GM18526 (cell line): Measurements from ENCODE around the gene SEC16B.

Experiments used
- POLR2A ChIP-seq: IDR thresholded peaks from 3 replicates; pipeline ENCODE4 v1.6.1; 2011; ENCODE audit not compliant: insufficient read length; ENCODE audit errors: extremely low read depth

The SEC16B gene

DNA sequence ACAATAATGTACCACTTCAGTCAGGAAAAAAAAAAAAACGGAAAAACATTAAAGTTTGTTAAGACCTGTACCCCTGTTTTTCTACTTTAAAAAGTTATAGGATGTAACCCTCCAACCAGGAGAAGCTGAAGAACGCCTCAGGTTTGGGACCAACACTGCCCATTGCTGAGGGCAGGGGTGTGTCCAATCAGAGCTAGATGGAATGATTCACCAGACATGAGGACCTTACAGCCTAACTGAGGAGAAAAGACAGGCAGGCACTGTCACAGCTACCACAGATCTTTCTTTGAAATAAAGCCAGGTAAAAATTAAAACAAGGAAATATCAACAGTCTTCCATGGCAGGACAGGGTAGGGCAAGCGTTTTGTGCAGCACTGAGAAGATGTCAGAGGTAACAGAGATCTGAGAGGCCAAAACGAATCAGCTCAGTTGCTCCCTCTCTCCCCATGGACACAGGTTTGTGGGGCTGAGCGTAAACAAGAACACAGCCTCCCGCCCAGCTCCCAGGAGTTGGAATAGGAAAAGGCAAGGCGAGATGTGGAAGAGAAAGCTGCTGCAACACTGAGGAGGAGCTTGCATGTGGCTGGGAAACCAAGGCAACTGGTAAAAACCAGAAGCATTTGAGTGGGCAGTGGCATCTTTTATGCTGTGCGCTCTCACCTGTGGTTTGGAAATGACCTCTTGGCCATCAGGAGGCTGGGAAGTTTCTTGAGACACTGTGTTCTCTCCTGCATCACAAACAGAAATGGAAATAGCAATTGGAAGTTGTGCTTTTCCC, 34.0 kb downstream of the SEC16B start:
- no peak for TF ChIP-seq POLR2A

DNA sequence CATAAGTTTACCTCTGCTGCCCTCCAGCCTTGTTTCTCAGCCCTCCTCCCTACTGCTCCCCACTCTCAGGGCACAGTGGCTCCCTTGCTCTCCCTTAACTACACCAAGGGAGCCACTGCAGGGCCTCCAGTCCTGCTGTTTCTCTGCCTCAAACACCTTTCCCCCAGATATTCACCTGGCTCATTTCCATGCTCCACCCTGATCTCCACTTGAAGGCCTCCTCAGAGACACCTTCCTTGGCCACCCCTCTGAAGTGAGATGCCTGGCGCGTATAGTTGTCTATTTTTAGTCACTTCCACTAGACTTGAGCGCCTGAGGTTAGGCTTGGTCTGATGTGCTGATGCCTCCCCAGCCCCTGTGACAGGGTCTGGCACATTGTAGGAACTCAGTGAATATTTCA, 34.9 kb downstream of the SEC16B start:
- TF ChIP-seq POLR2A = no peak

DNA sequence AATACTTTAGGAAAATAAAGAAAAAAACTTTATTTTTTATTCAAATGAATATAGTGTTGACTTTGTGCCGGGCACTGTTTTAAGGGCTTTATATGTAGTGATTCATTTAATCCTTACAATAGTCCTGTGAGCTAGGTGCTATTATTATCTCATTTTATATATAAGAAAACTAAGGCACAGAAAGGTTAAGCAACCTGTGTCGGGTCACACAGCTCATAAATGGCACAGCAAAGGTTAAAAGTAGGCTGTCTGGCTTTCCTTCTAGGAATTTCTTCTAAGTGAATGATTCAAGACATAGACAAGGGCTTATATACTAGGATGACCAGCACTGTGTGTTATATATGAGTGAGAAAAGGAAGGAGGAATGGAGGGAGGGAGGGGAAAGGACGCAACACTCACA, 35.4 kb downstream of the SEC16B start:
- TF ChIP-seq POLR2A = no peak

DNA sequence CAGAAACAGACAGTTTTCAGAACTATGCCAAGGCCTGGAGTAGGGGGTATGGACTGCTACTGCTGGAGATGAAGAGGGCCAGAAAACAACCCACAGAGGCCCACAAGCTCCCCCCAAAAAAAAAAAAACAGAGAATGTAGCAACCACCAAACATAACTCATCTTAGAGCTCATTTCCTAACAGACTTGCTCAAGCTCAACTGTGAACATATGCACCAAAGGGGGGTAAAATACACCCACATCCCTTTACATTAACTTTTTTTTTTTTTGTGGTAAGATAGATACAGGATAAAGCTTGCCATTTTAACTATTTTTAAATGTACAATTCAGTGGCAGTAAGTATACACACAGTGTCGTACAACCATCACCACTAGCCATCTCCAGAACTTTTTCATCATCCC, 36.0 kb downstream of the SEC16B start:
- TF ChIP-seq POLR2A = no peak

DNA sequence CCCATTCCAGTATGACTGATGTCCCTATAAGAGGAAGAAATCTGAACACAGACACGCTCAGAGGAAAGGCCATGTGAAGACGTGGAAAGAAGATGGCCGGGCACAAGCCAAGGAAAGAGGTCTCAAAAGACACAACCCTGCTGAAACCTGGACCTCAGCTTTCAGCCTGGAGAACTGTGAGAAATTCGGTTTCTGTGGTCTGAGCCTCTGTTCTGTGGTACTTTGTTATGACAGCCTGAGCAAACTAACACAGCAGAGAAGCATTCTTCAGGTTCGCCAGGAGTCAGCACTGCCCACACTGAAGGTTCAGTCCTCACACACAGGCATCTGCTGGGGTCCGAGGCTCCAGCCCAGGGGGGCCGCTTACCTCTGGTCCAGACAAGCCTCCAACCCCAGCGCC, 37.7 kb downstream of the SEC16B start:
- TF ChIP-seq POLR2A = no peak

DNA sequence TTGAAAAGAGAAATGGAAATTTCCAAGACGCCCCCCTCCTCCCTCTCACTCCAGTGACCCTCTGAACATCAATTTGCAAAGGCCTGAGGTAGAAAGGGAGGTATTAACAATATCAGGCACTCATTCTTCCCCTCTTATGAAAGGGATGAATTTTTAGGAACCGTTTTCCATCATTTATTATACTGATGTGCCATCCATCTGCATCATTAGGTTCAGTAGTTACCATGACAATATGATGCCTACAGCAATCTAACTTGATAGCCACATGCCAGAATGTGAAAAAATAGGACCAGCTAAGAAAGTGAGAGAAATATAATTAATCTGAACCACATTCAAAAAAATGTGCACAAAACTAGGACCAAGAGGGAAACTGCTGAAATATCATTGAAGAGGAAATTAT, 40.9 kb downstream of the SEC16B start:
- no peak for TF ChIP-seq POLR2A

DNA sequence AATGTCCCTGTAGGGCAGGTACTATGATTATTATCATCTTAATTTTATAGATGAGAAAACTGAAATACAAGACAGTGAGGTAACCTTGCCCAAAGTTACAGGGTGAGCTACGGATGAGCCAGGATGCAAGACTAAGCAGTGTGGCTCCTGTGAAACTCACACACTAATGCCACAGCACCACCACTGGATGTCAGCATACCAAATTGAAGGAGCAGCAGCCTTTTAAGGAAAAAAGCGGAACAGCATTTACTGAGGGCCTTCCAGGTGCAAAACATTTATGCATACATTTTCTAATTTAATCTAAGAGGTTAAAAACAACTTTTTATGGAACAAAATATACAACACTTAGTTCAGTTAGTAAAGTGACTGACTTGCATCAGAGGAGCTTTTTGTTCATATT, 41.7 kb downstream of the SEC16B start:
- TF ChIP-seq POLR2A = no peak

DNA sequence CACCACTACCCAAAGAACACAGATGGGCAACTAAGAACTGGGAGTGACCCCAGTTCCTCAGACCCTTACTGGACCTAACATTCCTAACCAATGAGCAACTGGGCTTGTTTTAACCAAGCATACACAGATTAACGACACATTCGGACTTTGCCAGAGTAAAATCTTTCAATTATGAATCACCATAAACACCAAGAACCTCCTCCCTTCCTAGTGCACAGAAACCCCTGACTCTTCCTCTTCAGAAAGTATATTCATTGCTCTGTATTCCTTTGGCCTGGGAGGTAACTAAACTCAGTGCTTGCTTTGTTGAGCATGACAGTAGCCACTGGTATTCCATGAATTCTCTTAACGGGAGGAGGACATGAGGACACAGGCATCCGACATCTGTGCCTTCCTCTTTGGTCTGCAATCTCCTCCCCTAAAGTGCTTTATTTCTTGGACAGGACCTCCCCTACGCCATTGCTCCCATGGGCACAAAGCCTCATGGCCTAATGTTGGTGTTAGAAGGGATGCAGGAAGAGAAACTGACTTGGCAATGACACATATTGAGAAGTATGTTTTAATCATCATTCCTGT, 42.7 kb downstream of the SEC16B start:
- TF ChIP-seq POLR2A = no peak

DNA sequence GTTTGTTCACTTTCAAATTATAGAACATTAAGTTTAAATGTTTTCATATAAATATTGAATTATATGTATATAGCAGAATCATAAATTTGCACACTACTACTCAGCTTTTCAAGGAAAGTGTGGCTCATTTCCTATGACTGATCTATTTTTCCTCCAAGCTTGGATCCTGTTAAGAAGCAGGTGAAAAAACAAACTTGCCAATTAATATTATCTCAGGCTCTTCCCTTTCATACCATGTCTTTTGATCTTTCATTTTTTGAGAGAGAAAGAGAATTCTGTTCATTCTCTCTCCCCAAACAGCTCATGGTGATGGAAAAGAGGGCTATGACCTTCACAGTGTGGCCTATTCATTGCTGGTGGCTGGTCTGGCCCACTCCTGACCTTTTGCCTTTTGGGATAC, 43.7 kb downstream of the SEC16B start:
- no peak for TF ChIP-seq POLR2A

DNA sequence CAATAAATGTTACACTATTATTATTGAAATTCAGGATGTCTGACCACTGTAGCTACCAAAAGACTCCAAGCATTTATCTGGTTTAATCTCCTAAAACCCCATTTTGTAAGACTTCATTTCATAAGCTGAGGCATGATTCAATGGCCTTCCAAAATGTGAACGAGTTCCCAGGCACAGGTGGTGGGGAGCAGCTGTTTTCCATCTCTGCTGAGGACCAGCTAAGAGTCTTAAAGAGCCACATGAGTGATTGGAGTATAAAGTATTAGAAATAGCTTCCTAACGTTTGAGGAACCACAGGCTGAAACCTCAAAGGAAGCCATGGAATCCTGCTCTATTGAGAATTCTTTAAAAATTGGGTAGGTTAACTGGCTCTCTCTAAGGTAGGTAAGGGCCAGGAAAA, 44.9 kb downstream of the SEC16B start:
- TF ChIP-seq POLR2A = no peak

DNA sequence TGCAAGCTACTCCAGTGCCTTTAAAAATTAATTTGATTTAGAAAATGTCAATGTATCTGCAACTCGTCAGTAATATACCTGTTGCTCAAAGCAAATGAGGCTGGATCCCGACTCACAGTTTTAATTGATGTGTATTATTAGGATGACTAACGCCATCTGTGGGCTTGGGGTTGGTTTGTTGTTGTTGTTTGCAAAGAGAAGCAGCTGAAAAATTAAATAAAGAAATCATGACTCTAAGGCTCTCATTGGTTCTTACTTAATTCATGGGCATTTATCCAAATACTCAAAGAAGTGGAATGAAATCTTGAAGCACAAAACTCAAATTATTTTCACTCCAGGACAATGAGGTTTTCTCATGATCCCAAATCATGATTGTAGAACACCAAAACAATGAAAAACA, 46.4 kb downstream of the SEC16B start:
- TF ChIP-seq POLR2A = no peak

DNA sequence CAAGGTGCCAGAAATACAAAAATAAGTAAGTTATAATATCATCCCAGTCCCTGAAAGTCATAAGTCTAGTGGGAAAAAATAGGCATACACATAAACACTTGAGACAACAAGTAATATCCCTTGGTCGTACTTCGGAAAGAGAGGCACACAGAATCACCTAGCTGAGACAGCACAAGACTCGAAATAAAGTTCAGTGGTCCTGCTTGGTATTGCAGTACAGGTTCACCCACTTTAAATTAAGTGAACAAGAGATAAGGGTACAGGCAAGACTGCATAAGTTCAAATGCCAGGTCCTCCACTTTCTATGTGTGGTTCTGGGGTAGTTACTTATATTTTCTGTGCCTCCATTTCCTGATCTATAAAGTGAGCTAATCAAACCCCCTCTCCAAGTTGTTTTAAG, 47.6 kb downstream of the SEC16B start:
- TF ChIP-seq POLR2A = no peak

DNA sequence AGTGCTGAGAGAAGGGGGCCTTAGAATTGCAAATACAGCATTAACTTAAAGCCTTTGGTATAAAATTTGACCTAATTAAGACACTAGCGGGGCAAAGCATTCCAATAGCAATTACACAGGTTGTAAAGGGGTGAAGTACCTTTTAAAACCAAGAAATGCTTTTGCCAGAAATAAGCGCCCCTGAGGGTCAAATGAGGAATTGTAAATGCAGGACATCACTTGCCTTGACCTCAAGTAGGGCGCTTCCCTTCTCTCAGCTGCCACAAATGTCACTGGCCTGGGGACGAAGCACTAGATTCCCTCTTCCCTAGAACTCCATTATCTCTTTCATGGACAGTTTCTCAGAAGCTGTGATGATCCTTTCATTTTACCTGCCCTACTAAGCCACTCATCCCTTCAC, 48.3 kb downstream of the SEC16B start:
- no peak for TF ChIP-seq POLR2A

DNA sequence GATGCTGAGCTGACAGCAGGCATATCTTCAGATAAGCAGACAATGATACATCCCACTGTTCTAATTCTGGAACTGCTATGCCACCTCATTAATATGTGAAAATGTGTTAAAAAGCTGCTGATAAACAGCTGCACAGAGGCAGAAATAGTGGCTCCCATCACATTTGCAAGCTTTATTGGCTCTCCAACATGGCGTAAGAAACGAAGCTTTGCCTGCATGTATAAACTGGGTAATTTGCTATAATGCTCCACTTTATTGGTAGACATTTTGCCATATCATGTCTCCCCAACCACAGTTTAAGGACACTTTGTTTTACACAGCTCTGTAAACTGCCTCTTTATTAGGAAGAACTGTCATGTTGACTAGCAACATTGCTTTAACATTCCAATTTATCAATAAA, 49.8 kb downstream of the SEC16B start:
- no peak for TF ChIP-seq POLR2A

DNA sequence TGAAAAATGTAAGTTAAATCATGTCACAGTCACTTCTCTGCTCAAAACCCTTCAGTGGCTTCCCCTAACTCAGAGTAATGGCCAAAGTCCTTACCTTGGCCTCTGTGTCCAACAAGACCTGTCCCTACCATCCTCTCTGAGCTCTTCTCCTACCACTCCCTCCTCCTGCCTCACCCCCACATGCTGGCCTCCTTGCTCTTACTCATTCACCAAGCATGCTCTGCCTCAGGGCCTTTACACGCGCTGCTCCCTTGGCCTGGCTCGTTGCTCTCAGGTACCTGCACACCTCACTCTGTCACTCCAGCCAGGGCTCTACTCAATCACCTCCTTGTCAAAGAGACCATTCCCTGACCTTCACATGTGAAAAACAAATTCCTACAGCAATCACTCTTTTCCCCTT, 54.2 kb downstream of the SEC16B start:
- TF ChIP-seq POLR2A = no peak

DNA sequence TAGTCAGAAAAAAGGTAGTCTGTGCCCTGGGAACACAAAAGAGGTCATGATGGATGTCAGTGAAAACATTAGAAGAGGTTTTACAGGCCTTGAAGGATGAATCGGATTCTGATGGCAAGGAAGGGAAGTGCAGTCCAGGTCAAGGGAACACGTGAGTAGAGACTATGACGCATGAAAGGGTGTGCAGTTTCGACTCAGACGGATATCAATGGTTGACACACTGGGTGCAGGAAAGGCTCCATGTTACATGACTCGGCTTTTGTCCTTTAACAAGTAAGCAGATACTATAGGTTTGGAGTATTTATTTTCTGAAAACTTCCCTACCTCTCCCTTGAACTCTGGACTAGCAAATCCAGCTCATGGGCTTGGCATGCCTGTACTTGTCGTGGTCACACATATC, 55.3 kb downstream of the SEC16B start:
- TF ChIP-seq POLR2A = no peak
